ENCODE data around the gene MAS1. TPM values are rescaled to one million over a fixed set of nuclear protein-coding genes. Genes with fewer than 3 reads are reported as not detected.
"Not testable (repeated sequence)": the region's sequence is repeated elsewhere in the genome, so short reads cannot be mapped to it uniquely, and the experiment has no call there.

Gene MAS1
- total RNA-seq, 1 donor from 2014 or later: not detected

GRCh38 chr6:159916752-159917151 is 26.0 kb downstream of the MAS1 start:
- H3K36me3 Mint-ChIP-seq (ENCODE audit: unreplicated experiment): peaks cover under 1% of the 10 kb centered on the region
- no peak overlapping the region for H3K4me3 Mint-ChIP-seq (ENCODE audit: unreplicated experiment)
- no peak overlapping the region for H3K27ac Mint-ChIP-seq (ENCODE audit: unreplicated experiment)
- no peaks in the 10 kb centered on the region for H3K27me3 Mint-ChIP-seq (ENCODE audit: unreplicated experiment)
- H3K9me3 Mint-ChIP-seq (ENCODE audit: unreplicated experiment): no peaks in the 10 kb centered on the region
- TF ChIP-seq CTCF (IDR thresholded peaks at IDR 0.05; ENCODE audit: partially characterized antibody, unreplicated experiment): no peak
- no peaks in the 10 kb centered on the region for H3K4me1 Mint-ChIP-seq (ENCODE audit: low read depth, unreplicated experiment)
- no peak for DNase-seq

DNA sequence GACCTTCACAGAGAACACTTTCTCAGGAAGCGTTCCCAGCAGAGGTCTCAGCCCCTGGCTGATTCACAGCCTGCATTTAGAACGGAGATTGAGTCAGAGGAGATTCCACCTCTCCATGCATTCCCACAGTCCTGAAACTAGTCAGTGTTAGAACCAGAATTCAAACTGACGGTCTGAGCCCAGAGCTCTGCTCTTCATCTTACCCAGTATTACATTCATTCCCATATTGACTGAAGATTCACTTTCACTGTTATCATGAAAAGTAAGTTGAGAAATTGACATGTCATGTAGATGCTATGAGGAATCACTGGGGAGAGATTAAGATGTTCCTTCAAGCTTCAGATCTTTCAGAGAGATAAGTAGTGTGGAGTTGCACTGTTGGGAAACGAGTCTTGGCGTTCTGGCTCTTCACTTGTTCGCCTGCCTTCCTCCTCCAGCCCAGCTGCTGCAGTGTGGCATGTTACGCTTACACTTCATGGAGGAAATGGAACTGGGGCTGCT is 28.3 kb downstream of the MAS1 start:
- no peaks in the 10 kb centered on the region for H3K27me3 Mint-ChIP-seq (ENCODE audit: unreplicated experiment)
- H3K27ac Mint-ChIP-seq (ENCODE audit: unreplicated experiment): no peak overlapping the region
- no peak for TF ChIP-seq CTCF (IDR thresholded peaks at IDR 0.05; ENCODE audit: partially characterized antibody, unreplicated experiment)
- no peaks in the 10 kb centered on the region for H3K36me3 Mint-ChIP-seq (ENCODE audit: unreplicated experiment)
- no peak overlapping the region for H3K4me3 Mint-ChIP-seq (ENCODE audit: unreplicated experiment)
- H3K4me1 Mint-ChIP-seq (ENCODE audit: low read depth, unreplicated experiment): no peaks in the 10 kb centered on the region
- no peak for DNase-seq
- H3K9me3 Mint-ChIP-seq (ENCODE audit: unreplicated experiment): peaks cover under 1% of the 10 kb centered on the region

DNA sequence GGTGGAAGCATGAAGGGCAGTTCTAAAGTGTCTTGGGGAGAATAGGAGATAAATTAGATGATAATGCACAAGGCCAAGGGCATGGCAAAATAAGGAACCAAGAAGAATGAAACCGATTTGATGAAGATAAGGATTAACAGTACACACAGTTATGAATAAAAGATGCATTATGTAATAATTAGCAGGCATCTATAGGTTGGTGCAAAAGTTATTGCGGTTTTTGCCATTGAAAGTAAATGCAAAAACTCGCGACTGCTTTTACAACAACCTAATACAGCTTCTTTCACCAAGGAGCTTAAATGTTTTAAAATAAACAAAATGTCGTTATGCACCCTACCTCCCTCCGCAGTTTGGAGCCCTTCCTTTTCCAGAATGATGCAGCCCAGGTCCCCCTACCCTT is 29.0 kb downstream of the MAS1 start:
- H3K9me3 Mint-ChIP-seq (ENCODE audit: unreplicated experiment): peaks cover 2% of the 10 kb centered on the region
- H3K4me3 Mint-ChIP-seq (ENCODE audit: unreplicated experiment): no peak overlapping the region
- H3K36me3 Mint-ChIP-seq (ENCODE audit: unreplicated experiment): no peaks in the 10 kb centered on the region
- H3K4me1 Mint-ChIP-seq (ENCODE audit: low read depth, unreplicated experiment): no peaks in the 10 kb centered on the region
- DNase-seq: no peak
- no peak overlapping the region for H3K27ac Mint-ChIP-seq (ENCODE audit: unreplicated experiment)
- TF ChIP-seq CTCF (IDR thresholded peaks at IDR 0.05; ENCODE audit: partially characterized antibody, unreplicated experiment): no peak
- no peaks in the 10 kb centered on the region for H3K27me3 Mint-ChIP-seq (ENCODE audit: unreplicated experiment)

DNA sequence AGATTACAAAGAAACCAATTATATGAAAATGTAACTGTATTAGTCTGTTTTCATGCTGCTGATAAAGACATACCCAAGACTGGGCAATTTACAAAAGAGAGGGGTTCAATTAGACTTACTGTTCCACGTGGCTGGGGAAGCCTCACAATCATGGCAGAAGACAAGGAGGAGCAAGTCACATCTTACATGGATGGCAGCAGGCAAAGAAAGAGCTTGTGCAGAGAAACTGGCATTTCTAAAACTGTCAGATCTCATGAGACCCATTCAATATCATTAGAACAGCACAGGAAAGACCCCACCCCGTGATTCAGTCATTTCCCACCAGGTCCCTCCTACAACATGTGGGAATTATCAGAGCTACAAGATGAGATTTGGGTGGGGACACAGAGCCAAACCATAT is 33.4 kb downstream of the MAS1 start:
- H3K27ac Mint-ChIP-seq (ENCODE audit: unreplicated experiment); H3K27me3 Mint-ChIP-seq (ENCODE audit: unreplicated experiment); H3K4me1 Mint-ChIP-seq (ENCODE audit: low read depth, unreplicated experiment); H3K4me3 Mint-ChIP-seq (ENCODE audit: unreplicated experiment); H3K36me3 Mint-ChIP-seq (ENCODE audit: unreplicated experiment); H3K9me3 Mint-ChIP-seq (ENCODE audit: unreplicated experiment); DNase-seq: not testable (repeated sequence)

GRCh38 chr6:159926542-159927203 is 35.9 kb downstream of the MAS1 start:
- Mint-ChIP-seq H3K4me1 (ENCODE audit: low read depth, unreplicated experiment) (peaks cover 2% of the 10 kb centered on the region), H3K27me3 (ENCODE audit: unreplicated experiment) (peaks cover 1% of the 10 kb centered on the region), H3K27ac (ENCODE audit: unreplicated experiment) (no peak overlapping the region), H3K36me3 (ENCODE audit: unreplicated experiment) (no peaks in the 10 kb centered on the region), H3K9me3 (ENCODE audit: unreplicated experiment) (peaks cover 7% of the 10 kb centered on the region), H3K4me3 (ENCODE audit: unreplicated experiment) (no peak overlapping the region)
- TF ChIP-seq CTCF (IDR thresholded peaks at IDR 0.05; ENCODE audit: partially characterized antibody, unreplicated experiment): no peak
- DNase-seq: no peak

All from glutamatergic neuron (in vitro differentiated cells).